Hematopoietic multipotent progenitor cell treated with erythropoietin and hydrocortisone succinate and interleukin-3 and kit ligand, for 15 days (in vitro differentiated cells): ENCODE results near the gene MPZL3.

Experiments used
- DNase-seq: peaks from one replicate; pipeline ENCODE4 v3.0.0-alpha.2; 2015; ENCODE audit warnings: low spot score

MPZL3 gene

DNA sequence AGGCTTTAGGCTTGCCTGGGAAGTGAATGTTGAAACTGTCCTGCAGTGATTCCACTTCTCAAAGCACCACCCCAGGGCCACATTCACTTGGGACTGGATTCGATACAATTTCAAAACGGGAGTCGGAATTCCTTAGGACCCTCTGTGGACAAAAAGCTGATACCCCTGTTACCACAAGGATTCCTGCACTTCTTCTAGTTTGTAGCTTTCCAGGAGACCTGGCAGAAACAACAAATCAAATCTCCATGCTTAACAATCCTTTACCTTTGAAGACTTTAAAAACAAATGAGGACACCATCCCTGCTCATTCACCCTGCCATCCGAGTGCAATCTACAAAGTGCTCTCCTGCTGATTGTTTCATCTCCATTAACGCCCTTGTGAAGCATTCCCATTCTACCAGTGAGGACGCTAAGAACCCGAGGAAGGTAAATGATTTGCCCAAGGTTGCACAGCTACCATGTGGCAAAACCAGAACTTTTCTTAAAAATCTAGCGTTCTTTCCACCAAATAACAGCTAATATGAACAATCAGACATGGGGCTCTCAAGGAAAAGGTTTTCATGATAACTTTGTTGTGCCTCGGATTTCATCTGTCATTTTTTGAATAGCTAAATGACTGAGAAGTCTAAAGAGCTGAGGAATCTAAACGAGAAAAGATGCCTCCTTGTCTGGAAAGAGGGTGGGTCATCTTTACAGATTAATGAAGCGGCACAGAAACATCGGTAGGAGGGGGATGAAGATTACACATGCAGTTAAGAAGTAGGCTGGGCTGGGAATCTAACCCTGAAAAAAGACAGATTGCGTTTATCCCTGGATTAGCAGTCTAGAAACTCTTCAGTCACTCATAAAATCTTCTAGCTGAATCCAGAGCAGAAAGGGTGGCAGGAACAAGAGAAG lies 12.7 kb upstream of the MPZL3 start:
- DNase-seq, result no peak

DNA sequence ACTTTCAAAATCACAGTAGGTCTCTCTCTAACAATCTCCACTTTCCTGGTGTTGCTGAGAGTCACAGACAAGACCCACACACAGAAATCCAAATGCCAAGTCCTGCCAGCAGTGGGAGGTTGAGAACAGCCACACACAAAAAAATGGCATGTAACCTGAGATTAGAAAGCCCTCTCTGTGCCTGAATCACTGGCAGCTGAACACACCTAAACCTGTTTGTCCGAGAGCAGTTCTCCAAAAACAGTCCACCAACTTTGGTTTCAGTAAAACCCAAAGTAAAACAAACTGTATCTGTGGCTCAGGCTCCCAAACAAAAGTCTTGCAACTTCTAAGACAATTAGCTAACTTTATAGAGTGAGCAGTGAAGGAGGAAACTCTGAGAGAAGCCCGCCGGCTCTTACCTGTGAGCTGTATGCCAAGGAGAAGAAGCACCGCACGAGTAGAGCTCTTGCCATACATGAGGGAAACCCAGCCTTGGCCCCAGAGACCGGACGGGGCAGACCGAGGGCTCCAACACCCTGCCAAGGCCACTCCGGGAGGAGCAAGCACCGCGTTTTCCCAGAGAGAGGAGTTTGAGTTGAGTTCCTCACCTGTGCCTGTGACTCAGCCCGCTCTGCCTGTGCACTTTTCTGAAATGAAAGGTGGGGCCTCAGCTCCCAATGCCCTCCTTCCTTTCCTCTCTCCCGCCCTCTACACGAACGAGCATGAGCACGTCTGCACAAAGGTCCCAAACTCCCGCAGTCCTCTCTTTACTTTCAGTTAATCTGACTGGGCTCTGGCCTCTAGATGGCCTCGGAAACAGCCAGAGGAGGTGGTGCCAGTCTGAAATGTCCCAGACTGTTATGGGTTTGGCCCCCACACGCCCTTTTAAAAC lies 11.8 kb upstream of the MPZL3 start, which contains the start of gene MPZL2:
TSS of gene MPZL2 (minus strand) at position 603 of the 874 bp plus-strand sequence. CDS start at position 459, 144 bp downstream.
- no peak for DNase-seq

DNA sequence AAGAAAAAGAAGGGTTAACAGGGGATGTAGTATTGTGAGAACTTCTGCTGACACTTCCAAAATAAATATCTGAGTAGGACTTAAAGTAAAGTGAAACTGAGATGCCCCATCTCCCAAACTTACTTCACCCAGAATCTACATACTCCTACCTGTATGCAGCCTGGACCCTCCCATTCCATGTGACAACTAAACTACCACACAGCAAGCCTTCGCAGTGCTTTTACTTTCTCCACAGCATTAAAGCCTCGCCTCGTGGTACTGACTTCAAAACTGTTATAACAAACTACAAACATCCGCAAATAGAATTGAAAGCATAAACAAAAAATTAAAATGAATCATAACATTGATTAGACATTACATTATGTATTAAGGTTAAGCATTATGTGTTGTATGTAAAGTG lies 10.9 kb upstream of the MPZL3 start:
- DNase-seq, result no peak

DNA sequence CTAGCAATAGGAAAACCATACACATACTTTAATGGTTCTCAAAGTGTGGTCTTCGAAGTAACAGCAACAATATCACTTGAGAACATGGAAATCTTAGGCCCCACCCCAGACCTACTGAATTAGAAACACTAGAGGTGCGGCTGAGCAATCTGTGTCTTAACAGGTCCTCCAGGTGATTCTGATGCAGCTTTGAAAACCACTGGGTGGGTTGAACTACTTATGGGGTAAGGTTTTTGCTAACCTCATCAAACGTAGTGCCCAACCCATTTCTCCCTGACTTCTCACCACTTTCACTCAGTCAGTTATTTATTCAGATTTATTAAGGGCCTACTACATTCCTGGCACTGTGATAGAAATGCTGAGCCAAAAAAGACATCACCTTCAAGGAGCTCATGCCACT lies 8.2 kb upstream of the MPZL3 start:
- DNase-seq, result no peak

DNA sequence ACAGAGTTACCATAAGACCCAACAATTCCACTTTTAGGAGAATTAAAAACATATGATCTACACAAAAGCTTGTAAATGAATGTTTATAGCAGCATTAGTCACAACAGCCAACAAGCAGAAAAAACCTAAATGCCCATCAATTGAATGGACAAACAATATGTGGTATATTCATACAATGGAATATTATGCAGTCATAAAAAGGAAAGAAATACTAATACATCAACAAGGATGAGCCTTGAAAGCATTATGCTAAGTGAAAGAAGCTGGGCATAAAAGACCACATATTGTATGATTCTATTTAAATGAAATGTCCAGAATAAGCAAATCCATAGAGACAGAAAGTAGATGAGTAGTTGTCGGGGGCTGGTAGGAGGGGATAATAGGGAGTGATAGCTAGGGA lies 7.0 kb upstream of the MPZL3 start:
- DNase-seq, result no peak

DNA sequence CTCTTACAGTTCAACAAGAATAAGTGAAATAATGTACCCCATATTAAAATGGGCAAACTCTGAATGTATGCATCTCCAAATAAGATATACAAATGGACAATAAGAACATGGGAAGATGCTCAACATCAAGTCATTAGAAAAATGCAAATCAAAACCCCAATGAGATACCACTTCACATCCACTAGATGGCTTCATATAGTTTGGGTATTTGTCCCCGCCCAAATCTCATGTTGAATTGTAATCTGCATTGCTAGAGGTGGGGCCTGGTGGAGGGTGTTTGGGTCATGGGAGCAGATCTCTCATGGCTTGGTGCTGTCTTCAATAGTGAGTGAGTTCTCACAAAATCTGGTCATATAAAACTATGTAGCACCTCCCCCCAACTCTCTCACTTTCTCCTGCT lies 6.2 kb upstream of the MPZL3 start:
- DNase-seq, result no peak

DNA sequence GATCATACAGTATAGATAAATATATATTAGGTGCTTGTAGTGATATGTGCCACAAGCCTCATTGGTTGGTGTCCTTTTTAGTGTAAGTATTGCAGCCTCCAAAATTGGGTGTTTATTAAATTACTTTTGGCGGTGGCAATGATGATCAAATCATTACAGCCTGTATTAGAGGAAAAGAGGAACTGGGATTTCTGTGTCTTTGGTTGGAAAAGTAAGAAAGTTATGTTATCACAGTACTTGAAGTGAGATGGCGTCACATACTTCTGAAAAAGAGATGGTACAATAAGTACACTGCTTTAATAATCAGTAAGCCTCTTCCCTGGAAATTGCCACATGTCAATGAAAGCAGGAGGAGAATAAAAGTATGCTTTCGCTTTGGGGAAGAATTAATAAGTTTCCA lies 523 bp upstream of the MPZL3 start:
- no peak for DNase-seq

DNA sequence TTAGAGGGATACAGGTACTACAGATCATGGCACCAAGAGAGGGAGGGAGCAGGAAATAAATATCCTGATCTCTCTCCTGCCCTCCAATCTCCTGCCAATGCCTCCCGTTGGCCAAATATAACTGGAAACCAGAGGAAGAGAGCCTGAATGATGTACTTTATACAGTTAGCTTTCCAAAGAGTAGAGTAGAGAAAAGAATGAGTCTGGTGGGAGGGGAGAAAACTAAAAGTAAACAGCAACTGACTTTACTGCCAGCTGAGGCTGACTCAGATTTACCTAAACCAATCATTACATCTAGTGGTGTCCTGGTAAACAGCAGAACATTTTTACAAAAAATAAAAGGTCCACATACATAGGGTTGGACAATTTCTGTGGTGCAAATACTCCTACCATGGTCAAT lies 5.1 kb downstream of the MPZL3 start:
- DNase-seq, result no peak

DNA sequence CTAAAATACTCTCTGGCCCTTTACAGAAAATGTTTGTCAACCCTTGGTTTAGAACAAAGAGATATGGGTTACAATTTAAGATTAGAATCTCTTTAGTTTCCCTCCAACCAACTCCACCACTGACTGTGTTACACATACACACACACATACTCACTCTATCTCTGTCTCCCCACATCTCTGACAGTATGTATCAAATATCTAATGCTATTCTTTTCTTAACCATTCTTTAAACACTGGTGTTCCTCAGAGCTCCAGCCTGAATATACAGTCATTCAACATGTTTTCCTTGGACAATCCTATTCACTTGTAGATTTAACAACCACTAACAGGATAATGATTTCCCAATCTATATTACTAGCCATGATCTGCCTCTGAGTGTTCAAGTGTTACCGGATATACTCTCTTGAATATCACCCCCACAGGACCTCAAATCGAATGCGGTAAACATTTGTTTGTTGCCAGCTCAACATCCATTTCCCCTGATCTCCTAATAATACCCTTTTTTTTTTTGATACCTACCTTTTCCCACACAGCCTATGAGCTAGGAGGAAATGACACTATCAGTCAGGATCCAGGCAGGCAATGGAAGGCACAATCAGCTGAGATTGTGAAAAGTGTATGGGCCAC lies 6.1 kb downstream of the MPZL3 start:
- no peak for DNase-seq

DNA sequence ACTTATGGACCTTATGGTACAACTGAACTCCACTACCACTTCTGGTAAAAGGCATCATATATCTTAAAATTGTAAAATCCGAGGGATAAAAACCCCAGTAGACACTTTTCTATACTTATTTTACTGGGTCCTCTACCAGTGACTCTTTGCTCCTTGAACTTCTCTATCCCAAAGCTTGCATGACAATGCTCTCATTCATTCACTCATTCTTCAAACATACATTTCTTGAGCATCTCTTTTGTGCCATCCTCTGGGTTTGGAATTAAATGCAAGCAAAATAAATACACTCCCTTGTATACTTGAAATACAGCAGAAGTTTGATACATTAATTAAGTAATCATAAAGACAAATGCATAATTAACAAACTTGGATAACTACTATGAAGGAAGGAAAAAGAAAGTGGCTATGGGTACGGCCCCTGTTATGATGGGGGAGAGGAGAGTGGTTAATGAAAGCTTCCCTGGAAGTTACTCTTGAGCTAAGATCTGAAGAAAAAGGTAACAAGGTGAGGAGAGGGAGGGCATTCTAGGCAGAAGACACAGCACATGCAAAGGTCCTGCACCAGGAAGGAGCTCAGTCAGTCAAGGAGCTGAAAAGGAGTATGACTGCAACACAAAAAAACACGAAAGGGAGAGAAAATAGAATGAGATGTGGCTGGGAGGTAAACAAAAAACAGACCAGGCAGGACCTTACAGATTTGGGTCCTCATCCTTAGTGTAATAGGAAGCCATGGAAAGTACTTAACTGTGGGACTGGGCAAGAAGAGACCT lies 8.0 kb downstream of the MPZL3 start:
- no peak for DNase-seq

DNA sequence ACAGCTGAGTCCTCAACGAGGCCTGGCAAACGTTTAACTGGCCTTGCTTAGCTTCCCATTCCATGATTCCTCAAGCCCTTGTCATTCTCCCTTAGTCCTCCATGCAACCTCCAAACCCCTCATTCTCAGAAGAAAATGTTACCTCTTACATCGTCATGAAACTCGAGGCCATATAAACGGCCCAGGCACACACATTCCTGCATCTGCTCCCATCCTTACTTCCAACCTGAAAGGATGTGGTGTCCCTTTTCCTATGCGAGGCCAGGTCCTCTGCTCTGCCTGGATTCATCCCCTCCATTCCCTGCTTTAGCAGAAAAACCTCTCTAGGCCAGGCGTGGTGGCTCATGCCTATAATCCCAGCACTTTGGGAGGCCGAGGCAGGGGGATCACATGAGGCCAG lies 9.0 kb downstream of the MPZL3 start:
- DNase-seq, result no peak

DNA sequence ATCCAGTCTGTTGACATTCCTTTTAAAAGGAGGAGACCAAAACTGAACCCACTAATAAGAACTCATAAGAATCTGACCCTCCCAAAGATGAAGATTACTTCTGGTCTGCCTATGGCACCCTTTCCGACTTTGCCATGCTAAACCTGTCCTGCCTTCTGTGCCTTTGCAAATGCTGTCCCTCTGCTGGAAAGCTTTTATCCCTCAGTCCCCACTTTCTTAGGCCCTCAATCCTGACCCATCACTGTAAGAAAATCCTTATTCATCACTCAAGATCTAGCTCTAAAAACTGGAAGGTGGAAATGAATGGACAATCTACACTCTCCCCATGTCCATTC lies 10.4 kb downstream of the MPZL3 start:
- no peak for DNase-seq

DNA sequence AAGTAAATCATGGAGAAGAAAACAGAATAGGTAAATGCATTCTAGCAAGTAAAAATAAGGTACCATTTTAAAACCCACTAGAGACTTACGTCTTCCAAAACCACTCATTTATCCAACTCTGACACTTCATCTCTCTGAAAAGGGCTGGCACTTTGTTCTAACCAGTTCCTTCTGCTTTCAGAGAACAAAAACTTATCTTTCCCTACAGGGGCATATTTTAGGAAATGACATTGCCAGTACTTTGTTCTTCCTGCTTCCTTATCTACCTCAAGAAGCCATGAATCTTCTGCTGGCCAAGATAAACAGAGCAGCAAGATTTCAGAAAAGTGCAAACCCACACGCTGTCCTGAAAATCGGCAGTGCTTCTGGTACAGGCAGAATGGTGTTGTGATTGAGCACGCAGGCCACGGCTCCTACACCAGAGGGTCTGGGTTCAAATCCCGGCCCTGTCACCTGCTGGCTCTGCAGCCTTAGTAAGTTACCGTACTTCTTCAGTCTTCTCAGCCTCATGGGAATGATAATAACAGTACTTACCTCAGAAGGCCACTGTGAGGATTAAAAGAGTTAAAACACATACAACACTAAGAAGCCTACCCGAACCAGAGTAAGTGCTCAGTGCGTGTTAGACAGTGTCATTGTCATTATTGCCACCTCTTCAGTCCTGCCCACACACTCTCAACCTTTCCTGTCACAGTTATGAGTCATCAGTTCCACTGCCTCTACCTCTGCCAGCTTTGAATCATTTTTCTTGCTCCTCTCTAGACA lies 11.0 kb downstream of the MPZL3 start:
- DNase-seq, result no peak

DNA sequence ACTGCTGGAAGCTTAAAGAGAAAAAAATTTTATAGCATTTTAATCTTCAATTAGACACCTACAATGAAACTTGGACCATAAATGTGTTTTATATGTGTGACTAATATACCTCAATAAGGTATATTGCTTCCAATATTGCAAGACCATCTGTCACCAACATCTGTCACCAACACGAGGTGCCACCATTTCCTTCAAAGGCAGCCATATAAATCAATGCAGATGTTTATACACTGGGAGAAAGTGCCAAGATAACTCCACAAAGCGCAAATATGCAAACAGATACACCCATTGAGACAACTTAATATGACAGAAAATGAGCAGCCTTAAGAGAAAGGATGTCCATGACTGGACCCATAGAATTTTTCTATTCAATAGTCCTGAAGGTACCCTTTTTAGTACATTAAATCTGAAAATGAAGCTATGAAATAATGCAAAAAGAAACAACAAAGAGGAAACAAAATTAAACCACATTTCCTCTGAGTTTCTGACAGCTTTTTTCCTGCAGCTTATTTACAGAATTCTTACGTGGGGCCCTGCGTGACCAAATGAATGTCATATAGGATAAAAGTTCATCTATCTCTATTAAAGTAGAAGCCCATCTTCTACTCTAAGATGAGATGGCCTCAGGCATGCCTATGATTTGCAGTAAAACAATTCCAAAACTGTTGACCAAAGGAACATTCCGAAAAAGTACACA lies 12.5 kb downstream of the MPZL3 start:
- DNase-seq, result no peak

DNA sequence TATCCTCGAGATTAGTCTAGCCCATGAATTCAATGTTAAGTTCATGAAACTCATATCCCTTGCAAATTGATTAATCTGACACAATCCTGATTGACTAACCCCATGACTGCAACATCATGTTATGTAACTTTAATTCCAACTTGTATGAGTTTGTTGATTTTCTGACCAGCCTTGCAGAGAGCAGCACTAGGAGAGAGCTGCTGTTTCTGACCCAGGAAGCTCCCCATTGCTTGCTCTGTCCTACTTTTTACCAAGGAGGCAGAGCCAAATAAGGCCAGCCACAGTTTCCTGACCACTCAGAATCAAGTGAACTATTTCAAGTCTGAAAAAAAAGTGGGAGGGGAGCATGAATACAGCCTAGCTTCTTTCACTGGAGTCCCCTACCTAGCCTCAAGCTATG lies 13.2 kb downstream of the MPZL3 start:
- DNase-seq, result no peak

DNA sequence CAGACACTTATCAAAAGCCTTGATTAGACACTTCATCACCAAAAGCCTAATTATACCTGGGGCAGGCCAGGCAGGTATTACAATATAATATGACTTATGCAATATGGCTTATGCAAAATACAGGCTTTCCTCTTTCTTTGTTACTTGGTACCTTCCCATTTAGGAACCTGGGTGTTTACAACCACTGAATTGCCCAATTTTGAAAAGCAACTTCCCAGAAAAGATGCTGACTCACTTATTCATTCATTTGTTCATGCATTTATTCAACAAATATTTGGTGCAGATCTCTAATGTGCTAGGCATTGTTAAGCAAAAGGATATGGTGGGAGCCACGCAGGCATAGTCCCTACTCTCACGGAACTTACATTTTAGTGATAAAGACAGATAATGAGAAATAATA lies 13.7 kb downstream of the MPZL3 start:
- DNase-seq, result no peak

DNA sequence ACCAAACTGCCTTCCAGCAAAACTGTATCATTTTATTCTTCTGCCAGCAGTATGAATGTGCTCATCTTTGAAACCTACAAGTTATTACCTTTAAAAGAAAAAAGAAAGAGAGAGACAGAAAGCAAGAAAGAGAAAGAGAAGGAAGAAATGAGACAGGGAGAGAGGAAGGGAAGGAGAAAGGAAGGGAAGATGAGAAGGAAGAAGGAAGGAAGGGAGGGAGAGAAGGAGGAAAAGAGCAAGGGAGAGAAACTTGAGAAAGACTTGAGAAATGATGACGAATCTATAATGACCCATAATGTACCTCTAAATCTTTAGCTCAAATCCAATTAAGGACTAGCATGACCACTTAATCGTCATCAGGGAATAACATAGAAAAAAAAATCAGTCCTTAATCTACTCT lies 16.0 kb downstream of the MPZL3 start:
- DNase-seq, result no peak

DNA sequence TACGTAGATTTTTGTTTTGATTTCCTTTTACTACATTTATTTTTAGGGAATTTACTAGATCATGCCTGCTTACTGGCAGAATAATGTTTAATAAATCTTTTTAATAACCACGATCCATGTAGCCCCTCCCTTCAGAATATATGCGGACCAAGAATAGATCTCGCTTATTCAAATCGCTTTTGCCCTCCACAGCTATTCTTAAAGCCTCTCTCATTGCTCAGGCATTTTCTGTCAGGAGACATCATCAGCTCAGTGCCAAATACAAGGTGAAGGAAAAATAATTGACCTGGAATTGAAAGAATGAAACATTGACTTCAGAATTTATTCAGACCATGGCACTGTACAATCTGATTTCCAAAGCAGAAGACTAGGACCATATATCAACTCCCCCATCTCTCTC lies 17.3 kb downstream of the MPZL3 start:
- DNase-seq, result no peak

DNA sequence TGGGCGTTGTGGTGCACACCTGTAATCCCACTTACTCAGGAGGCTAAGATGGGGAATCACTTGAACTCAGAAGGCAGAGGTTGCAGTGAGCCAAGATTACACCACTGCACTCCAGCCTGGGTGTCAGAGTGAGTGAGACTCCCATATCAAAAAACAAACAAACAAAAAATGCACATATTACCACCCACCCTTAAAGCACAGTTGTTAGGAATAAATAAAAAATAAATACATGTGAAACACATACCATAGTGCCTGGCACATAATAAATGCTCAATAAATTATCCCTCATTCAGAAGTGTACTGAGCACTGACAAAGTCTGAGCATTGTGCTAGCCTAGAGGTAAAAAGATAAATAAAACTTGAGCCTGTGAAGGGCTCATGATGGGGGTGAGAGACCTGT lies 18.3 kb downstream of the MPZL3 start:
- DNase-seq, result no peak

DNA sequence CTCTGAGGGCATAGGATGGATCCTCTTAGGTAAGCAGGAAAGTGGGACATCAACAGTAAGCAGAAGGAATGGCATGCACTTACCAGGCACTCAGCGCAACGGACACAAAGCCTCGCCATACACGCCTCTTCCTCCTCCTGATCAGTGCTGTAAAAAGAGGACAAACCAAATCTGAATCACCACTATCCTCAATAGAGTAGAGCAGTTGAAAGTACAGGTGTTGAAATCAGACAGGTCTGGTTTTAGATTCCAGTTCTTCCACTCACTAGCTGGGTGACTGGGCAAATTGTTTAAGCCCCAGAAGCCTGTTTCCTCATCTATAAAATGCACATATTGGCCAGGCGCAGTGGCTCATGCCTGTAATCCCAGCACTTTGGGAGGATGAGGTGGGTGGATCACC lies 18.8 kb downstream of the MPZL3 start:
- DNase-seq, result no peak

DNA sequence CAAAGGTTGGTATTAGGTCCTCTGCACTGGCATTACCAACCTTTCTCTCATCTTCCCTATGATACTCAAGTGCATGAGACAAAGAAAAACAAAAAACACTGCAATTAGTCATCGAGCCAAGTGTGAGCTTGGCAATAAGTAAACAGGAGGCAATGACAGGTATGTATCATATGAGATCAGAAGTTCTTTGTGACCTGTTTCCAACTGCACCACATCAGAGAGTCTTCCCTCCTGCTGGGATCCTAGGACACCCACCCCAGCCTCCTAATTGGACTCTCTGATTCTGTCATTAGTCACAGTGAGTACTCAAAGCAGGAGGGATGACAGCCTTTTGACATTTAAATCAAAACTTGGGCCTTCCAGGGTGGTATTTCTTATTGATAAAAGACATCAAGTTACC lies 19.5 kb downstream of the MPZL3 start:
- no peak for DNase-seq
